HG03460 (cell line): ENCODE results near the gene TENM4.

Source experiments
- ATAC-seq: cut with Tn5 transposase; IDR thresholded peaks from one replicate; pipeline ENCODE4 v1.9.1; 2021; ENCODE audit not compliant: unreplicated experiment

The TENM4 gene

DNA sequence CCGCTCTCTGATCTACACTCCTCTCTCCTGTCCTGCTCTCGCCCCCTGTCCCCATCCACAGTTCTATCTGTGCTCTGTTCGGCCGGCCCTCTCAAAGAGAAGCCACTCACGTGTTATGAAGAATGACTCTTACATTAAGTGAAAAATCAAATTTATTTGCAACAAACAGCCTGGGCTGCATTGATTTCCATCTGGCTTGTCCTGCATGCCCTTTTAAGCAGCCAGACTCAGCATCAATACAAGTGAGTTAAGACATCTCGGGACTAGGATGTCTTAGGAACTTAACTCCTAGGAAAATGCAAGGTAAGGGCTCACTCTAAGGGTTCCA lies 373.5 kb downstream of the TENM4 start:
- ATAC-seq = no peak

DNA sequence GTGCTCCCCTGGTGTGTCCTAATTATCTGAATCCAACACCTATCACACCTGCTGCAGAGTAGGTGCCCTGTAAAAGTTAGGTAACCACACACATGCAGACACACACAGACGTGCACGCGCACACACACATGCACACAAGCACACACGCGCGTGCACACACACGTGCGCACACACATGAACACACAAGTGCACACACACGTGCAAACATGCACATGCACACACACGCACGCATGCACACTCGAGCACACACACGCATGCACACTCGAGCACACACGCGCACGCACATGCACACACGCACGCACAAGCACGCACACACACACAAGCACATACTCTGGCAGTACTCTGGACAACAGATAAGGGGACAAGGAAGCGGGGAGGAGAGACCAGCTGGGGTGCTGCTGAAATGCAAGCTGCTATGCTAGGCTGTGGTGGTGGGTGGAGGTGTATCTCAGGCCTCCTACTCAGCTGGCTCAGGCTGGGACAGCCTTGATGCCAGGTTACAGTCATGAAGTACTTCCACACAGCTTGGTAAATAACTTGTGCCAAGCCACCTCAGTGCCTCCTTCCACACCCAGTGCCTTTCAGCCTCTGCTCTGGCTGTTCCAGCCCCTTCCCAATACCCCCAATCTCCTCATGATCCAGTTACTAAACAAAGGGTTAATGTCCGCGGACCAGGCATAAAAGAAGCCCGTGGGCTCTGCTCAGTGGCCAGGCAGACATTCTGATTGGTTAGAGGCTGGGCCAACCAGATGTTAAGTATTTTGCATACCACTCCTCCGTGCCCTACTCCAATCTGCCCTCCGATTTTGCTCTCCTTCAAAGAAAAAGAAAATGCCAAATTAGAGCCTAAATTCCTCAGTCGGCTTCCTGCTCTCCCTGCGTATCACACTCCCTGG lies 374.1 kb downstream of the TENM4 start:
- no peak for ATAC-seq

DNA sequence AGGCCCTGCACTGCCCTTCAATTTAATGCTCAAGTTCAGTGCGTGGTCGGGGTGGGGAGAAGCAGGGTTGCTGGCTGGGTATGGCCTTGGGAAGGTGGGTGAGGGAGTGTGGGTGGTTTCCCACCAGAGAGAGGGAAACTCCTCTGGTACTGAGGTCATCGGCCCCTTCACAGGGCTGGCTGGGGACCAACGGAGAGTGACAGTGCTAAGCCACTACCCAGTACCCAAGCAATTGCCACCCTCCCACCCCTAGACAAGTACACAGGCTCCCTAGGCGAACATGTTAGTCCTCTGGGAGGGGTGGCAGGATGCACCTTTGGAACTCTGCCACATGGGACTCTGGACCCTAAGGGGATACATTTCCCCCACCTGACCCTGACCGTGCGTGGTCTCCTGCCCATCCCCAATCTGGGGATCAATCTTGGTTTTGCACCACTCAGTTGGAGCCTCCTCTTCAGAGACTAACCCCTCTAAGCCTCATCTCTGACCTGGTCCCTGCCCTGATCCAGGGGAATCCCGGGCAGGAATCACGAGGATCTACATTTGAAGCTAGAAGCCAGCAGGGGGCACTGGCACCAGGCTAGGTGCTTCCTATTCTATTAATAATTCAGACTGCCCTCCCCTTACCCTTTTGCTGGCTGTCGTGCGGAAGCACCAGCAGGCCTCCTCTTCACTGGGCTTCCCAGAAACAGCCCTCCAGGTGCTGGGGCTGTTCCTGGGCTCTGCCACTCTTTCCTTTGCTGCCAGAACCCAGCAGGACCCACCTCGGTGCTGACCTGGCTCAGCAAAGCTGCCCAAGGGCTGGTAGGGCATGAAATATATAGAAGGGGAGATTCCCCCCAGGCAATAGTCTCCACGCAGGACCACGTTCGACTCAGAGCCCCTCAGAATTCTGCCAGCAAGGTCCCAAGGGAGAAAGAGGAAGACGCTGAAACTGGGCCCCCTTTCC lies 377.7 kb downstream of the TENM4 start:
- ATAC-seq = no peak

DNA sequence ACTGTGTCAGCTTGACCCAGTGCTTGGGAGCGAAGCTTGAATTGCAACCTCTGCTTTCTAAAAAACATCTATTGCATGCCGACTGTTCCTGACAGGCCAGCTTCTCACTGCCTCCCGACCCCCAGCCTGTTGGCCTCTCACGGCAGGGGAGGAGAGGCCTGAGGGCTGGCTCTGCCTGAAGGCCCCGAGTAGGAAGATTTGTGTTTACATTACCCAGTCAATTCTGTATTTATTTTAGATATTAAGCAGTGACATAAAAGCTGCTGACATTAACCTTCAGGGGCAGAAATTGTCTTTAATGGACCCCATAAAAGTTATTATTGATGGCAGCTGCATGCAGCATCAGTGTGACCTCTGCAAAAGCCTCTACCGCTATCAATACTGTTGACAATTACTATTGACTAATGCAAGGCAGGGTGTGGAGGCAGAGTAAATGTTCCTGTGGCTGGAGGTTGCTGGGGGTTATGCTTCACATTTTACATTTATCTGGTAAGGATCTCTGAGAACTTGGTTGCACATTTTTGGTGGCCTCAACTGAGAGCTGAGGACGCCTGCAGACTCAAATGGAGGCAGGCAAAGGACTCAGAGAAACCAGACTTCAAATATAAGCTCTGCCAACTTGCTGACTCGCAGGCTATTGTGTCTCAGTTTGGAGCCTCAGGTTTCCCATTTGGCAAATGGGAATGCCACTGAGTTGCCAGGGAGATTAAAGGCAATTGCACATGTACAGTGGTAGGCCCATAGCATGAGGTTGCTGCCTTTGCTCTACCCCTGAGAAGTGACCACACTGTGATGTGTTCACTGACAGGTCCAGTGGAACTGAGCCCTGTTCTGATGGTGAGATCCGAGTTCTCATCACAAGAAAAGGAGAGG lies 380.5 kb downstream of the TENM4 start:
- no peak for ATAC-seq

DNA sequence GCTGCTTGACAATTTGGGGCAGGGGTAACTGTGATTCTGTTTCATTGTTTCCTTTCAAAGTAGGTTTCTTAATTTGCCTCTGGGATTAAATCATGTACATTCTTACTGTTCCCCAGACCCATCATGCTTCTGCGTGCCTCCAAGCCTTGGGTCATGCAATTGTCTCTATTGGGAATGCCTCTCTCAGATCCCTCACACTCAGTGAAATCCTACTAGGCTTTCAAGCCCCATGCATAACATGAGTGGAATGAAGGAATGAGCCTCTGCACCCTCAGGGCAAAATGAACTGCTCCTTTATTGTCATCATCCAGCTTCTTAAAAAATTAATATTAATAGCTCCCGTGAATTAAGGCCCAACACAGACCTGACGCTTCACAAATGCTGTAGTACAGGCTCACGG lies 381.7 kb downstream of the TENM4 start:
- ATAC-seq = no peak

DNA sequence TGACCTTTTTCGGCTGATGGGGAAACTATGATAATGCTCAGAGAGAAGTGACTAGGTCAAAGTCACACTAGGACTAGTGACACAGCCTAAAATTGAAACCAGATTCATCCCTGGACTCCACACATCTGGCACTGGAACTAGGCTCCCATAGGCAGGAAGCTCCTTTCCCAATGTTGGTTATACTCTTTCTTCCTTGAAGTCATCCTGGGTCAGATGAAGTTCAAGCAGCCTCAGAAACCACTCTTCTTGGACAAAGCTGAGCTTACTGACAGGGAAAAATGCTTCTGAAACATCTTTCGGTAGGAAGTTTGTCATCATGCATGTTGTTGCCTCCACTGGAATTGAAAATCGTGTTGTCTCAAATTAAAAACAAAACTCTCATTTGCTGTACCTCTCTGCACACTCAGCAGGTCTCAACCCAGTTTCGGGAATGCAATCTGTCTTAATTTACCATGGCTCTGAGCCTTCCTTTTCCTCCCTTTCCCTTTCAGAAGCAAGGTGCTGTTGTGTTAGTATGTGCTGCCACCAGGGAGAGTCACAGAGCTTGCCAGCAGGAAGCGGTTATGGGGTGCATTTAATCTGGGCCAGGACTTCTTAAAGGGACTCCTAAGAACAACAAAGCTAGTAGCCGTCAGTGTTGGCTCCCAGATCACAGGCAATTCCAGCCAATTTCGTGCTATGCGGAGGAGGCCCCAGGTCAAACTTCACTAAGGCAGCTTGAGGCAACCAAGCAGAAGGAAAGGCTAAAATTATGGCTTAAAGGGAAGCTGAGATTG lies 384.8 kb downstream of the TENM4 start:
- no peak for ATAC-seq

DNA sequence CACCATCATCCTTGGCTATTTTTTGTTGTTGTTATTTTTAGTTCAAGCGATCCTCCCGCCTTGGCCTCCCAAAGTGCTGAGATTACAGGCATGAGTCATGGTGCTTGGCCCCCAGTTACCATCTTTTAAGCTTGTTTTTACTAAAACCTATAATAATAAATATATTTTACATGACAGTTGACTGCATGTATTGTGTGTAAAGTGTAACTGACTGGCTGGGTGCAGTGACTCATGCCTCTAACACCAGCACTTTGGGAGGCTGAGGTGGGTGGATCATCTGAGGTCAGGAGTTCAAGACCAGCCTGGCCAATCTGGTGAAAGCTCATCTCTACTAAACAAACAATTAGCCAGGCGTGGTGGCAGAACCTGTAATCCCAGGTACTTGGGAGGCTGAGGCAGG lies 386.2 kb downstream of the TENM4 start:
- ATAC-seq = no peak

DNA sequence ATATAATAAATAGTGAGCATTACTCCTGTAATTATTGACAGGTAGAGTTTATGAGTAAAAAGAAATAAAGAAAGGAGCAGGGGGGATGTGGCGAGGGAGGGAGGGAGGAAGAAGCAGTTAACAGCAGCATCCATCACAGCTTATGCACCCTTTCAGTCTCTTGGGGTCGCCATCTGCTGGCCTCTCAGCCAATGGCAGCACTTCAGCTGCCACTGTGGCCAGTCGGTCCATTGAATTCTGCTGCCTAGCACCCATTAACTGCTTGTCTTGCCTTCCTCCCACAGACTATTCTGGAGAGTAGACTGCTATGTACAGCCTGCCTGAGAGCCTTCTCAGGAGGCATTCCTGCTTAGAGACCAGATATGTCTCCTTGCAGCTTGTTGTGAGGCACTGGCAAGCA lies 388.3 kb downstream of the TENM4 start:
- no peak for ATAC-seq

DNA sequence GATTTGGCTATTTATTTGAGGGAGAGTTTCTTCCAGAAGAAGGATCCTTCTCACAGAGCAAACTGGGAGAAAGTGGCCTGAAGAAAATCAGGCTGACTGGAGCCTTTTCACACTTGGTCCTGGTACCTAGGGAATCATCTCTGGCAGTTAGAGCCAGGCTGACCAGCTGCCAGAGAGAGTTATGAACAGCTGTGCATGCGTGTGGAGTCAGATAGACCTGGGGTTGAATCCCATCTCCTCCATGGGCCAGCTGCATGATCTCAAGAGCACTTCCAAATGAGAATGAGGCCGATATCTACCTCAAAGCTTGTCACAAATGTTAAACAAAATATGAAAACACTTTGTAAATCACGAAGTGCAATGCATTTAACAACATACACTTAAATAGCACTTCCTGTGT lies 390.0 kb downstream of the TENM4 start:
- no peak for ATAC-seq

DNA sequence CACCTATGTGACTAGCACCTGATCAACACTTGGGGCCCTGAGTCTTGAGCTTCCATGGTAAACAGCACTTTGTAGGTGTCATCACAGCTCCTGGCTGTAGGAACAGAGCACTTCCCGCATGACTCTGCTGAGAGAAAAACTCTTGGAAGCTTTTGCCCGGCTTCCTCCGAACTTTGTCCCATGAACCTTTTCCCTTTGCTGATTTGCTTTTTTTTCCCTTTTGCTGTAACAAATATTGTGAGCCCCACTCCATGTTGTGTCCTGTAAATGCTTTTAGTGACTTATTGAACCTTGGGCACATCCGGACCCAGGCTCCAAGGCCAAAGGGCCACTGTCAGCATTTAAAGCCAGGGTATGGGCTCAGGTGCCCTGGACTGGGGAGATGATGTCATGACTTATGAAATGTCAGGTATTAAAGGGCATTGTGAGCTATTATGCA lies 391.1 kb downstream of the TENM4 start:
- ATAC-seq = no peak

DNA sequence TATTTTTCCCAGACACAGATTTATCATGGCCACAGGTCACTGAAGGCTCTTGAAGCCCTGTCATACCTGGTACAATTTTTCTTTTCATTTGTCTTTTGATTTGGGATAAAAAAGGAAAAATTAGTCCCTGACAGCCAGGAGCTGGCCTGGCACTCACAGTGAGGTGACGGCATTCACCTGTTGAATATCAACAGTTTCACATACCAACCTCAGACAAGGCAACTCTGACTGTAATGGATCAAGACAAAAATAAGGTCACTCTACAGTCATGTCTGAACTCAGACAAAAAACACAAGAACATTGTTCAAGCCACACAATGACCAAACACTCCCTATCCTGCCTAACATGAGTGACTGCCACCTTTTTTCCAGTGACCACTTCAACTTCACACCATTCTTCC lies 392.9 kb downstream of the TENM4 start:
- no peak for ATAC-seq

DNA sequence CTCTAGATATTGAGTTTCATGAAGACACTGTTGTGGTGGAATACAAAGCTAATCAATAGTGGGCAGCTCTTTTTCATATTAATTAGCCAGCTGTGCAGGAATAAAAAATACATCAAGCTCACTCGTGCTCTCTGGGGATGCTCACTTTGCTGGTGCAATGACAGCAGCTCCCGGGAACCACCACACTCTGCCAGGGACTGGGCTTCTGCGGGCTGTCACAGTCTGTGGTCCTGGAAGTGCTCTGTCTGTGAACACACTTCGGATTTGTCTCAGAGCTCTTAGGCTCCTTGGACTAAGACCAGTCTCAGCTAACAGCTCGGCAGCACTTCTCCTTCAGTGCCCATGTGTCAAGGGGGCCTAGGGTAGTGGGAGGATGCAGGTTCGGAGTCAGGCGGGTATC lies 393.5 kb downstream of the TENM4 start:
- ATAC-seq = no peak

DNA sequence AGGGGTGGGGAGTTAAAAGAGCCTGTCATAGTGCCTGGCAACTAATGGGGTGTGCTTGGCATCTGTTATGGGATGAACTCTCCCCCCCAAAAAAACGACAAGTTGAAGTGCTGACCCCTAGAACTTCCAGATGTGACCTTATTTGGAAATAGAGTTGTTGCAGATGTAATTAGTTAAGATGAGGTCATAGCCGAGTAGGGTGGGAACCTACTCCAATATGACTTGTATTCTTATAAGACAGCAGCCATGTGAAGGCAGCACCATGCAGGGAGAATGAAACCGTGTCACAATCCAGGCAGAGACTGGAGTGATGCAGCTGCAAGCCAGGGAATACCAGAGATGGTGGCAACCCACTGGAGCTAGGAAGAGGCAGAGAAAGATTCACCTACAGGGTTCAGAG lies 394.5 kb downstream of the TENM4 start:
- no peak for ATAC-seq

DNA sequence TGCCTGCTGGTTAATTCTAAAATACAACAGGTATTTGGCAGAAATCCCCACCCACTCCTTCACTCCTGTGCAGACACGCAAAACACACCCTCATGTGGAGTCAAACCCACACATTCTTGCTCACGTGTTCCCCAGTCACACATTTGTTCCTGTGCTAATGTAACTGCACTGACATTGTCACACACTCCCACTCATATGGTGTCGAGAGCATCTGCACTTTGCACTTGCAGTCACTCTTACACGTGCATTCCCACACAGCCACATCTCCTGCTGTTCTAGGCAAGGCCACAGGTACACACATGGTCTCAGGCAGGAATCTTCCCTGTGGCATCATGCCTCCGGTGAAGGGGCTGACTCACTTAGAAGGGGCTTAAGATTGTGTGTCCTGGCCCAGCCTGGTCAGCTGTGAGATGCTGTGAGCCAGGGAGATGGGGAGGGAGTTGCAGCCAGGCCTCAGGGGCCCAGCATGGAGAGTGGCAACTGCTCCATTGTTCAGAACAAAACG lies 395.0 kb downstream of the TENM4 start:
- ATAC-seq = no peak

DNA sequence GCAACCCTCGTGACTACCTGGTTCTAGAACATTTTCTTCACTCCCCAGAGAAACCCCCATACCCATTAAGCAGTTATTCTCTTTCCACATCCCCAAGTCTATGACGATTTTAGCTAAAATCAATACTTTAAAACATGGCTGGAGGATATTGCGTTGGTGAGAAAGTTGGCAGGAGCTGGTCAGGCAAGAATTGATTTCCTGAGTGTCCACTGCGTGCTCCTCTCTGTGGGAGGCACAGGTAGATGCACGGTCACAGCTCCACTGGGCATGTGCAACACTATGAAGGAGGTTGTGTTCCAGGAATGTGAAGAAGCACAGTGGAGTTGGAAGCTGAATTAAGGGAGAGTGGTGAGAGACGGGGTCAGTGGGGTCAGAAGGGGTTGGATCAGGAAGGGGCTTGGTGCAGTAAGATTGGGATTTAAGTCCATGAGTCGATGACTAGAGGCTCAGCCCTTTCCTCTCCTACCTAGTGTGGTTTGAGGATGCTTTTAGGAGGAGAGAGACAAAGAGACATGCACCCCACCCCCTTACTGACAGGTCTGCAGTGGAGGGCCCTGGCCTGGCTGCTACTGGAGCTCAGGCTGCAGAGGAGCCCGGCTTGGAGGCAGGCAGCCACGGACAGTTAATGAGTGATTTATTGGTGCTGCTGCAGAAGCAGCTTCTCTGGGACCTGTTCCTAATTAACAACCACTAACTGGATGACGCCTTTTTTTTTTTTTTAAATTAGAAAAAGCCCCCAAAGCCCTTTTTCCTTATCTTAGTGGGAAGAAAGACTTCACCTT lies 395.6 kb downstream of the TENM4 start:
- no peak for ATAC-seq

DNA sequence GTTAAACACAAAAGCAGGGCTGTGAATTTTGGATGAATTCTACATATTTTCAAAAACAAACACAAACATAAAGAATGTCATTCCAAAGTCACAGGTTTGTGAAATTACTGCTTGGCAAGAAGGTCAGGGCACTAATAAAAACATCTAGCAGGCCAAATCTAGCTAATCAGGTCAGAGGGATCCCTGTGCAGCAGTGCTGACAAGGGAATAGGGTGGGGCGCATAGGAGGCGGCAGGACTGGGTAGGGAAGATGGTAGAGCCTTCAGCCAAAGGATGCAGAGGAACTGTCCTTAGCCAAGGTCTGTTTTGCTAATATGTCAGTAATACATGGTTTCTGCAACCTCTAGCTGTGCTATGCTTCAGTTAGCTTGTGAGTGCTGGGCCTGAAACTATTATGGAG lies 396.6 kb downstream of the TENM4 start:
- ATAC-seq = no peak

DNA sequence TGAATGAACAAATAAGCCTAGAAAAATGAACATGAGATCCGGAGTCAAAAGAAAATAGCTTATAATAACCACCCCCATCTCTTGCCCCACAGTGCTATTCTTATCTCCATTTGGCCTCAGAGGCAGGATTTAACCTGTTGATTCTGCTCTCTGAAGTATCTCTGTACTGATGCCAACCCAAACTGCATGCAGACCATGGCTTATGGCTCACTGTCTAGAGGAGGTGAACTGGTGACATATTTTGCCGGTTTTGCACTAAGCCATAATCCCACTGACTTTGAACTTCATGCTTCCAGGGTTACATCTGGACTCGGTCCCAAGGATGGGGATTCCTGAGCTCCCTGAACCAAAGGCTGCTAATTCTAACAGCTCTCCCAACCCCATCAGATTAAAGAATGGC lies 397.1 kb downstream of the TENM4 start:
- ATAC-seq = no peak

DNA sequence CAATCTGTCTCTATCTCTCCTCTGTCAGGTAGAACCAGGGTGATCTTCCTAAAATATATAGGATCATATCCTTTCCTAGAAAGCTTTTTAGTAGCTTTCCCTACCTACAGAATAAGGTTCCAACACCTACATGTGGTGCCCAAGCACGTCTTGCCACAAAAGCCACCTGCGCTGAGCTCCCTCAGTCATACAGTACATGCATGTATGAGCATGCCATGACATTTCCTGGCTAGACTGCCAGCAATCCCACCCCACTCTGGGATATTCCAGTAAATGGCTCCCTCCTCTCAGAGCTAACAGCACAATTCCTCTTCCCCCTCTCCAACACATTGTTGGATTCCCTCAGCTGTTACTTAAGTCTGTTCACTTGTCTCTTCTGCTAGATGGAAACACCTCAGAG lies 398.0 kb downstream of the TENM4 start:
- no peak for ATAC-seq

DNA sequence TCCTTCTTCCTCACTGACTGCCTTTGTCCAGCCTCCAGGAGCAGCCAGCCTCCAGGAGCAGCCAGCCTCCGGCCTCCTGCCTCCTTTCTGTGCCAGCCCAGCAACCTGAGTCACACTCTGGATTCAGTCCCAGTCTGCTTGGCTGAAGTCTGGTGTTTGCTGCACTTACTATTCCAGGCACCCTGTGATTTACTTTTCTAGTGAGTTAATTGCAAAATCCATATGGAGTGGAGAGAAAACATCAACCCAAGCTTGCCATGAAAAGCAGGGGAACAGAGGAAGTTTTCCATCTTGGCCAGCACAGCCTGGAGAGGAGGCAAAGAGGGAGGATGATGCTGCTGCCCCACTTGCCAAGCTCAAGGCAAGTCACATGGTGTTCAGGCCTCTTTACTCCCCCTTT lies 400.5 kb downstream of the TENM4 start:
- no peak for ATAC-seq
